Body of pancreas (tissue), 4 donors: ENCODE data around the gene KCNQ1OT1. TPM values are rescaled to one million over a fixed set of nuclear protein-coding genes. Genes with fewer than 3 reads are reported as not detected.

ENCODE experiments used
- ATAC-seq: fragments of 150-250 bp; one replicate; pipeline ENCODE4 v1.9.1; 2016
- DNase-seq, 4 donors: peaks; one replicate each; pipeline ENCODE4 v3.0.0-alpha.2; 2019
- H3K27ac ChIP-seq, 4 donors: fragments of 200-600 bp; sonication (generic); 1 replicate in 3 of 4; 2 replicates in 1 of 4; pipeline versions ENCODE4 v1.5.1 to v1.6.1; 2016 to 2019; ENCODE audit warnings: mild to moderate bottlenecking in 1 of 4, mixed read lengths in 1 of 4, moderate library complexity in 1 of 4
- H3K27me3 ChIP-seq, 2 donors: fragments of 200-600 bp; sonication (generic); one replicate each; pipeline ENCODE4 v1.6.0; 2016; ENCODE audit warnings: mild to moderate bottlenecking in 1 of 2
- H3K36me3 ChIP-seq, 2 donors: fragments of 200-600 bp; sonication (generic); replicated peaks in 1 of 2; 2 replicates each; pipeline ENCODE4 v1.5.1; 2016; ENCODE audit warnings: low read depth in 2 of 2; ENCODE audit not compliant: insufficient read depth in 1 of 2
- H3K4me1 ChIP-seq: fragments of 200-600 bp; sonication (generic); one replicate; pipeline ENCODE4 v1.6.0; 2016
- H3K4me3 ChIP-seq, 2 donors: fragments of 200-600 bp; sonication (generic); 1 replicate in 1 of 2; 2 replicates in 1 of 2; pipeline ENCODE4 v1.5.1; 2016 to 2019
- H3K9me3 ChIP-seq, 3 donors: fragments of 200-600 bp; sonication (generic); 1 replicate in 2 of 3; 2 replicates in 1 of 3; pipeline ENCODE4 v1.5.1; 2016
- POLR2A ChIP-seq, 3 donors: fragments of 450-650 bp; IDR thresholded peaks; one replicate each; pipeline ENCODE4 v1.6.1; 2016; ENCODE audit warnings: antibody characterized with exemption in 3 of 3, mild to moderate bottlenecking in 2 of 3
- WGBS, 2 donors: methylation state at CpG; one replicate each; pipeline ENCODE4 v1.1.5; 2017; 5-methylcytosine and 5-hydroxymethylcytosine counted together
- intact Hi-C: fragments of 100-400 bp; cut with DNase I; formaldehyde crosslinking; loops from one replicate; pipeline ENCODE4 v1.15.1; 2023
- total RNA-seq, 2 donors: library from RNA; depleted of rRNA; stranded (reverse); fragments of >200 nt; gene quantifications; one replicate each; pipeline ENCODE4 v1.1.0, GENCODE V29; 2016
- TF ChIP-seq, protein P1 (sequence below), 7 experiments: fragments of 450-650 bp in 4 of 7; fragments of 200-600 bp in 3 of 7; sonication (generic) in 3 of 7; IDR thresholded peaks; one replicate each; pipeline ENCODE4 v1.5.1; 2016 to 2019; ENCODE audit warnings: antibody characterized with exemption in 7 of 7

The KCNQ1OT1 gene
- total RNA-seq, 2 donors from 2014 or later = 3.6 to 9.2 TPM

GRCh38 chr11:2581151-2581930, 118.5 kb downstream of the KCNQ1OT1 start:
- intact Hi-C loops = no loop called here

GRCh38 chr11:2580571-2581001, 119.2 kb downstream of the KCNQ1OT1 start:
- WGBS, 2 donors = 89 to 95% methylated on average over 8 to 13 of the region's 13 CpGs
- Histone ChIP-seq H3K27ac (no peak overlapping the region), H3K4me3 (no peak overlapping the region), H3K4me1 (no peaks in the 10 kb centered on the region), H3K36me3 (peaks cover 0 to 2% of the 10 kb centered on the region in 2 donors), H3K27me3 (no peaks in the 10 kb centered on the region), H3K9me3 (no peaks in the 10 kb centered on the region)
- no peak for TF ChIP-seq POLR2A (IDR thresholded peaks at IDR 0.05)
- TF ChIP-seq, protein P1, sequence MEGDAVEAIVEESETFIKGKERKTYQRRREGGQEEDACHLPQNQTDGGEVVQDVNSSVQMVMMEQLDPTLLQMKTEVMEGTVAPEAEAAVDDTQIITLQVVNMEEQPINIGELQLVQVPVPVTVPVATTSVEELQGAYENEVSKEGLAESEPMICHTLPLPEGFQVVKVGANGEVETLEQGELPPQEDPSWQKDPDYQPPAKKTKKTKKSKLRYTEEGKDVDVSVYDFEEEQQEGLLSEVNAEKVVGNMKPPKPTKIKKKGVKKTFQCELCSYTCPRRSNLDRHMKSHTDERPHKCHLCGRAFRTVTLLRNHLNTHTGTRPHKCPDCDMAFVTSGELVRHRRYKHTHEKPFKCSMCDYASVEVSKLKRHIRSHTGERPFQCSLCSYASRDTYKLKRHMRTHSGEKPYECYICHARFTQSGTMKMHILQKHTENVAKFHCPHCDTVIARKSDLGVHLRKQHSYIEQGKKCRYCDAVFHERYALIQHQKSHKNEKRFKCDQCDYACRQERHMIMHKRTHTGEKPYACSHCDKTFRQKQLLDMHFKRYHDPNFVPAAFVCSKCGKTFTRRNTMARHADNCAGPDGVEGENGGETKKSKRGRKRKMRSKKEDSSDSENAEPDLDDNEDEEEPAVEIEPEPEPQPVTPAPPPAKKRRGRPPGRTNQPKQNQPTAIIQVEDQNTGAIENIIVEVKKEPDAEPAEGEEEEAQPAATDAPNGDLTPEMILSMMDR (IDR thresholded peaks at IDR 0.05) = no peak
- DNase-seq (peak; percentile 0 to 9 (median 6)), ATAC-seq (no peak)
- intact Hi-C loops = no loop called here

More at GRCh38 chr11:2581151-2581930, 118.5 kb downstream of the KCNQ1OT1 start:
- DNase-seq (peak; percentile 1 to 12 (median 8)), ATAC-seq (no peak)
- Histone ChIP-seq H3K27me3 (no peaks in the 10 kb centered on the region), H3K9me3 (no peaks in the 10 kb centered on the region), H3K36me3 (peaks cover 0 to 3% of the 10 kb centered on the region in 2 donors), H3K27ac (no peak overlapping the region), H3K4me1 (no peaks in the 10 kb centered on the region), H3K4me3 (no peak overlapping the region)
- TF ChIP-seq, protein P1 (IDR thresholded peaks at IDR 0.05) = no peak
- no peak for TF ChIP-seq POLR2A (IDR thresholded peaks at IDR 0.05)
- WGBS, 2 donors = 84 to 88% methylated on average over 12 to 17 of the region's 22 CpGs

DNA sequence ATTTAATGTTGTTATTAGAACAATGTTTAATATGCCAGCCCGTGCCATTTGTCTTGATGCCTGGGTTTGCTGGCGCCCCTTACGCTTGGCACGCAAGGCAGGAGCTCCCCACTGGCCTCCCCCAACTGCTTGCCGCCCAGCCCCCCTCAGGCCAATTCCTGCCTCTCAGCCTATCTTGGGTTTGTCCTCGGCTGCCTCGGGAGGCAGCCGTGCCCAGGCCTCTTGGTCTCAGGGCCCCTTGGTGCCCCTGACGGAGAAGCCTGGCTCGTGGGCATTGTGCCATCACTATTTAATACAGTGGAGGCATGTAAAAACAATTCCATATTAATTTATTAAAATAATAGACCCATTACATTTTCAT, 119.8 kb downstream of the KCNQ1OT1 start:
- Histone ChIP-seq H3K27ac (no peak overlapping the region), H3K4me3 (no peak overlapping the region), H3K4me1 (no peaks in the 10 kb centered on the region), H3K27me3 (no peaks in the 10 kb centered on the region), H3K9me3 (no peaks in the 10 kb centered on the region), H3K36me3 (no peaks in the 10 kb centered on the region)
- ATAC-seq = no peak
- peak in 3 of 4 donors; percentile 1 to 7 (median 4) for DNase-seq
- TF ChIP-seq POLR2A (IDR thresholded peaks at IDR 0.05) = no peak
- TF ChIP-seq, protein P1 (IDR thresholded peaks at IDR 0.05) = no peak
- WGBS, 2 donors = 87 to 88% methylated on average over 9 to 10 of the region's 10 CpGs
- intact Hi-C loops = no loop called here

GRCh38 chr11:2579315-2580060, 120.3 kb downstream of the KCNQ1OT1 start:
- intact Hi-C loops = no loop called here
- no peaks in the 10 kb centered on the region for H3K36me3 ChIP-seq
- ATAC-seq = no peak
- TF ChIP-seq POLR2A (IDR thresholded peaks at IDR 0.05) = no peak
- TF ChIP-seq, protein P1 (IDR thresholded peaks at IDR 0.05) = no peak
- H3K4me1 ChIP-seq = no peaks in the 10 kb centered on the region
- H3K9me3 ChIP-seq = no peaks in the 10 kb centered on the region
- DNase-seq = peak; percentile 1 to 10 (median 6)
- no peaks in the 10 kb centered on the region for H3K27me3 ChIP-seq
- 86 to 91% methylated on average over 12 to 17 of the region's 17 CpGs for WGBS, 2 donors
- no peak overlapping the region for H3K27ac ChIP-seq
- no peak overlapping the region for H3K4me3 ChIP-seq
